ENCODE data around the gene FANK1. TPM values are rescaled to one million over a fixed set of nuclear protein-coding genes. Genes with fewer than 3 reads are reported as not detected.

FANK1 gene
- total RNA-seq, 6 donors from 2014 or later, result 2.1 to 42.9 (median 16.6) TPM

DNA sequence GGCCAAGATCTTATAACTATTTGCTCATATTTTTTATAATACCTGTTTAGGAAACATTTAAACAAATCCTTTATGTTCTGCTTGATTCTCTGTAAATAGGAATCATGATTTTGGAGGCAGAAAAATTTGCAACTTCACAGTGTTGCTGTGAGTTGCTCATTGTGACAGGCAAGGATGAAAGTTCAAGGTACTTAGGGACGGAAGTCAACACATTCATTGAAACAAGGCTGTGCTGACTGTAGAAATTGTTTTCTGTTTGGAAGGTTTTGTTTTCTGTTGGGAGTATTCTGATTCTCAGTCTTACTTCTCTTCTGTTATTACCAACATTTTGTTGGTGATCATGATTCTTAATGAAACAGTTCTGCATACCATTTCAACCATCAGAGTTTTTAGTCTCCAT lies 54.9 kb downstream of the FANK1 start:
- 81% methylated on average over 1 of the region's 1 CpG for WGBS, 2 donors
- Histone ChIP-seq H3K27ac (no peak overlapping the region), H3K4me1 (no peaks in the 10 kb centered on the region), H3K4me3 (no peak overlapping the region), H3K9me3 (peaks cover 15 to 32% (median 20%) of the 10 kb centered on the region in 4 donors), H3K36me3 (no peaks in the 10 kb centered on the region), H3K27me3 (no peaks in the 10 kb centered on the region)
- DNase-seq (no peak), ATAC-seq (ENCODE audit: low FRiP score in 2 of 2) (no peak)
- no peak for TF ChIP-seq POLR2AphosphoS5 (IDR thresholded peaks at IDR 0.05)
- TF ChIP-seq, protein P1, sequence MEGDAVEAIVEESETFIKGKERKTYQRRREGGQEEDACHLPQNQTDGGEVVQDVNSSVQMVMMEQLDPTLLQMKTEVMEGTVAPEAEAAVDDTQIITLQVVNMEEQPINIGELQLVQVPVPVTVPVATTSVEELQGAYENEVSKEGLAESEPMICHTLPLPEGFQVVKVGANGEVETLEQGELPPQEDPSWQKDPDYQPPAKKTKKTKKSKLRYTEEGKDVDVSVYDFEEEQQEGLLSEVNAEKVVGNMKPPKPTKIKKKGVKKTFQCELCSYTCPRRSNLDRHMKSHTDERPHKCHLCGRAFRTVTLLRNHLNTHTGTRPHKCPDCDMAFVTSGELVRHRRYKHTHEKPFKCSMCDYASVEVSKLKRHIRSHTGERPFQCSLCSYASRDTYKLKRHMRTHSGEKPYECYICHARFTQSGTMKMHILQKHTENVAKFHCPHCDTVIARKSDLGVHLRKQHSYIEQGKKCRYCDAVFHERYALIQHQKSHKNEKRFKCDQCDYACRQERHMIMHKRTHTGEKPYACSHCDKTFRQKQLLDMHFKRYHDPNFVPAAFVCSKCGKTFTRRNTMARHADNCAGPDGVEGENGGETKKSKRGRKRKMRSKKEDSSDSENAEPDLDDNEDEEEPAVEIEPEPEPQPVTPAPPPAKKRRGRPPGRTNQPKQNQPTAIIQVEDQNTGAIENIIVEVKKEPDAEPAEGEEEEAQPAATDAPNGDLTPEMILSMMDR (IDR thresholded peaks at IDR 0.05), result no peak
- TF ChIP-seq EP300 (IDR thresholded peaks at IDR 0.05), result no peak
- TF ChIP-seq POLR2A (IDR thresholded peaks at IDR 0.05), result no peak

DNA sequence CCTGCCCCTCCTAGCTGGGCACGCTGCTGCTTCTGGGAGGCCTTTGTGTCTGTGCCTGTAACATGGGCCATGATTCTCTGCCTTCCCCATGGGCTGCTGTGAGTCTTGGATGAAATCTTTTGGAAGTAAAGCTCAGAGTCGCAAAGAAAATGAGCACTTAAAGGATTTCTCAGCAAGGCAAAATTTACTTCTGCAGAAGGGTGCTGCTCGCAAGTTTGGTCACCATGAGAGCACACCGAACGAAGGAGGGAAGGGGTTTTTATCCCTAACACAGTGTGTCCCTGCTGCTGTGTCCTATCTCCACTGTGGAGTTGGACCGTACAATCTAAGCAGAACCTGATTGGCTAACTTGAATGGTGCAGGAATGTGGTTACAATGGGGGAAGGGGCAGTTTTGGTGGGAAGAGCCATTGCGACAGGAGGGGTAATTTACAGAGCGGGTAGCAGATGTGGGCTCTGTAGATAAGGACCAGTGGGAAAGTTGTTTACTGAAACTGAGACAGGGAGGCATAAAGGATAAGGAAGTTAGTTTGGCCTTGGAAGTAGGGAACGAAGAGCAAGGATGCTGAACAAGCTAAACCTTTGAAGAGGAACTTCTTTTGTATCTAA lies 57.5 kb downstream of the FANK1 start:
- Histone ChIP-seq H3K36me3 (no peaks in the 10 kb centered on the region), H3K27ac (no peak overlapping the region), H3K4me3 (no peak overlapping the region), H3K27me3 (no peaks in the 10 kb centered on the region), H3K9me3 (peaks cover 15 to 32% (median 20%) of the 10 kb centered on the region in 4 donors), H3K4me1 (no peaks in the 10 kb centered on the region)
- TF ChIP-seq, protein P1 (IDR thresholded peaks at IDR 0.05), result no peak
- TF ChIP-seq POLR2AphosphoS5 (IDR thresholded peaks at IDR 0.05), result no peak
- TF ChIP-seq POLR2A (IDR thresholded peaks at IDR 0.05), result no peak
- no peak for TF ChIP-seq EP300 (IDR thresholded peaks at IDR 0.05)
- 91 to 93% methylated on average over 9 of the region's 9 CpGs for WGBS, 2 donors
- ATAC-seq (ENCODE audit: low FRiP score in 2 of 2), result no peak
- no peak for DNase-seq

DNA sequence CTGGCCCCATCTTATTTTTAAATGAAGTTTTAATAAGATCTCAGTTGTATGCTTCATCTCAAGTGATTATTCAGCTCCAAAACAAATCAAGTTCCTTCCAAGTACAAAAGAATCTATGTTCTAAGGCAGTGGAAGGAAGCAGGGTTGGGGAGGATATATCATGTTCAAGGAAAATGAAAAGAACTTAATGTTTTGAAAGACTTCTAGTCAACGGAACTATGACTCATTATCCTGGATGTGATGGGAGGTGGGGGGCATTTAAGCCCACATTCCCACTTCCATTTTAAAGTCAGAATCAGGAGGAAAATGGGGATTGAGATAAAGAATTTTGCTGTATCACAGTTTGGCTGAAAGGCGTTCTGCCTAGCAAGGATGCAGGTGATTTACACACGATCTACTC lies 59.4 kb downstream of the FANK1 start:
- H3K4me1 ChIP-seq, result no peaks in the 10 kb centered on the region
- no peaks in the 10 kb centered on the region for H3K27me3 ChIP-seq
- peaks cover 15 to 32% (median 20%) of the 10 kb centered on the region in 4 donors for H3K9me3 ChIP-seq
- H3K36me3 ChIP-seq, result no peaks in the 10 kb centered on the region
- H3K4me3 ChIP-seq, result no peak overlapping the region
- DNase-seq (no peak), ATAC-seq (ENCODE audit: low FRiP score in 2 of 2) (no peak)
- whole genome bisulfite sequencing, 2 donors, result 52 to 61% methylated on average over 3 of the region's 3 CpGs
- TF ChIP-seq POLR2A (IDR thresholded peaks at IDR 0.05), result no peak
- TF ChIP-seq, protein P1 (IDR thresholded peaks at IDR 0.05), result no peak
- no peak for TF ChIP-seq POLR2AphosphoS5 (IDR thresholded peaks at IDR 0.05)
- no peak for TF ChIP-seq EP300 (IDR thresholded peaks at IDR 0.05)
- H3K27ac ChIP-seq, result no peak overlapping the region

DNA sequence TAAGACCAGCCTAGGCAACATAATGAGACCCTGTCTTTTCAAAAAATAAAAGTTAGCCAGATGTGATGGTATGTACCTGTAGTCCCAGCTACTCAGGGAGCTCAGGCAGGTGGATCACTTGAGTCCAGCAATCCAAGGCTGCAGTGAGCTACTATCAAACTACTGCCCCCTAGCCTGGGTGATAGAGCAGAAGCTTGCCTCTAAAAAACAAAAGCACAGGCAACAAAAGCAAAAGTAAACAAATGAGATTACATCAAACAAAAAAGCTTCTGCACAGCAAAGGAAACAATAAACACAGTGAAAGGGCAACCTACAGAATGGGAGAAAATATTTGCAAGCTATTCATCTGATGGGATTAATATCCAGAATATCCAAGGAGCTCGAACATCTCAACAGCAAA lies 65.4 kb downstream of the FANK1 start:
- no peak for DNase-seq
- Histone ChIP-seq H3K9me3 (no peaks in the 10 kb centered on the region), H3K36me3 (no peaks in the 10 kb centered on the region), H3K4me1 (no peaks in the 10 kb centered on the region), H3K4me3 (no peak overlapping the region), H3K27ac (no peak overlapping the region), H3K27me3 (no peaks in the 10 kb centered on the region)
- 70 to 85% methylated on average over 1 of the region's 1 CpG for WGBS, 2 donors
- TF ChIP-seq POLR2A (IDR thresholded peaks at IDR 0.05) (no peak), POLR2AphosphoS5 (IDR thresholded peaks at IDR 0.05) (no peak), EP300 (IDR thresholded peaks at IDR 0.05) (no peak)
- TF ChIP-seq, protein P1 (IDR thresholded peaks at IDR 0.05), result no peak
- no peak for ATAC-seq (ENCODE audit: low FRiP score in 2 of 2)

DNA sequence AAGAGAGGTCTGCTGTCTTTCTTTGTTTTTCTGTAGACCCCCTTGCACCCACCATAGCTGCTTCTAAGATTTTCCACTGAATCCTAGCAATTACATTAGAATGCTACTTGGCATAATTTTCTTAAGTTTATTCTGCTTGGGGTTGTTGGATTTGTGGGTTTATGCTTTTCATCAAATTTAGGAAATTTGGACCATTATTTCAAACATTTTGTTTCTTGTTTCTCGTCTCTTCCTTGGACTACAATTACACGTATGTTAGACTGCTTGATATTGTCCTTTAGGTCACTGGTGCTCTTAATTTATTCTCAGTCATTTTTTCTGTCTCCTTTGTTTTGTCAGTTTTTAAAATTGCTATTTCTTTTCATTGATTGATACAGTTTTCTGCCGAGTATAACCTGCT lies 65.8 kb downstream of the FANK1 start:
- Histone ChIP-seq H3K27ac (no peak overlapping the region), H3K9me3 (no peaks in the 10 kb centered on the region), H3K4me1 (no peaks in the 10 kb centered on the region), H3K36me3 (no peaks in the 10 kb centered on the region), H3K4me3 (no peak overlapping the region), H3K27me3 (no peaks in the 10 kb centered on the region)
- DNase-seq, result no peak
- TF ChIP-seq POLR2A (IDR thresholded peaks at IDR 0.05) (no peak), EP300 (IDR thresholded peaks at IDR 0.05) (no peak), POLR2AphosphoS5 (IDR thresholded peaks at IDR 0.05) (no peak)
- TF ChIP-seq, protein P1 (IDR thresholded peaks at IDR 0.05), result no peak
- no peak for ATAC-seq (ENCODE audit: low FRiP score in 2 of 2)
- 90 to 94% methylated on average over 3 of the region's 3 CpGs for WGBS, 2 donors

All from upper lobe of left lung (tissue), 6 donors.